K562 (cell line): ENCODE data around the gene KLRK1. TPM values are rescaled to one million over a fixed set of nuclear protein-coding genes. Genes with fewer than 3 reads are reported as not detected.

Experiments used
- BACH1 ChIP-seq: fragments of 200-800 bp; sonication (Bioruptor generic); IDR thresholded peaks from 2 replicates; pipeline ENCODE4 v1.6.1; 2016; ENCODE audit warnings: missing genetic modification characterization, missing compliant biosample characterization
- BRCA1 ChIP-seq, 2 experiments: fragments of 450-650 bp in 1 of 2; sonication (generic) in 1 of 2; formaldehyde crosslinking in 1 of 2; IDR thresholded peaks; 2 replicates each; pipeline versions ENCODE4 v1.5.0 to v1.6.1; 2017 to 2020; ENCODE audit warnings: mild to moderate bottlenecking in 1 of 2, missing genetic modification reagents in 1 of 2
- MCM3 ChIP-seq: fragments of 450-650 bp; IDR thresholded peaks from 2 replicates; pipeline ENCODE4 v1.6.1; 2016
- ZNF77 ChIP-seq: fragments of 250-450 bp; sonication (Bioruptor Pico); IDR thresholded peaks from 2 replicates; pipeline ENCODE4 v1.5.0; 2020
- polyA plus RNA-seq, 8 experiments: library from polyadenylated mRNA; depleted of rRNA in 4 of 8; stranded (reverse) in 5 of 8; unstranded in 3 of 8; fragments of >200 nt; fragmentation: Nextera tagmentation in 2 of 8; fragmentation: Illumina TruSeq in 1 of 8; extraction: Ambion mirVana in 2 of 8; extraction: Trizol in 1 of 8; gene quantifications; 2 replicates each; pipeline versions ENCODE4 v1.2.1 to v1.2.3, GENCODE V29; 2011 to 2014; ENCODE audit warnings: inconsistent platforms in 1 of 8, missing spikeins in 1 of 8
- total RNA-seq, 7 experiments: library from RNA; depleted of rRNA in 6 of 7; stranded (reverse); fragments of >200 nt in 6 of 7; fragmentation: Illumina TruSeq in 2 of 7; extraction: Trizol in 2 of 7; gene quantifications; 2 replicates each; pipeline versions ENCODE4 v1.2.1 to v1.2.3, GENCODE V29; 2011 to 2021; ENCODE audit warnings: low replicate concordance in 1 of 7
- TF ChIP-seq, protein P1 (sequence below): sonication (generic); formaldehyde crosslinking; IDR thresholded peaks from 2 replicates; pipeline ENCODE4 v1.8.0; 2023; ENCODE audit warnings: missing genetic modification reagents, mild to moderate bottlenecking, borderline replicate concordance
- TF ChIP-seq, protein P2 (sequence below): fragments of 450-650 bp; IDR thresholded peaks from 2 replicates; pipeline ENCODE4 v1.6.1; 2018; ENCODE audit not compliant: partially characterized antibody
- TF ChIP-seq, protein P3 (sequence below), 2 experiments: fragments of 450-650 bp in 1 of 2; sonication (generic) in 1 of 2; formaldehyde crosslinking in 1 of 2; IDR thresholded peaks; 2 replicates each; pipeline versions ENCODE4 v1.7.1 to v1.9.0; 2016 to 2022; ENCODE audit warnings: inconsistent platforms in 1 of 2, mild to moderate bottlenecking in 1 of 2, missing genetic modification reagents in 1 of 2

Gene KLRK1
- total and polyA plus RNA-seq, 9 of the 15 experiments (the other 6 are each of a cell fraction or from before 2014, with no cell fraction given) = 0.03 to 0.09 (median 0.06) TPM; not detected in 3

DNA sequence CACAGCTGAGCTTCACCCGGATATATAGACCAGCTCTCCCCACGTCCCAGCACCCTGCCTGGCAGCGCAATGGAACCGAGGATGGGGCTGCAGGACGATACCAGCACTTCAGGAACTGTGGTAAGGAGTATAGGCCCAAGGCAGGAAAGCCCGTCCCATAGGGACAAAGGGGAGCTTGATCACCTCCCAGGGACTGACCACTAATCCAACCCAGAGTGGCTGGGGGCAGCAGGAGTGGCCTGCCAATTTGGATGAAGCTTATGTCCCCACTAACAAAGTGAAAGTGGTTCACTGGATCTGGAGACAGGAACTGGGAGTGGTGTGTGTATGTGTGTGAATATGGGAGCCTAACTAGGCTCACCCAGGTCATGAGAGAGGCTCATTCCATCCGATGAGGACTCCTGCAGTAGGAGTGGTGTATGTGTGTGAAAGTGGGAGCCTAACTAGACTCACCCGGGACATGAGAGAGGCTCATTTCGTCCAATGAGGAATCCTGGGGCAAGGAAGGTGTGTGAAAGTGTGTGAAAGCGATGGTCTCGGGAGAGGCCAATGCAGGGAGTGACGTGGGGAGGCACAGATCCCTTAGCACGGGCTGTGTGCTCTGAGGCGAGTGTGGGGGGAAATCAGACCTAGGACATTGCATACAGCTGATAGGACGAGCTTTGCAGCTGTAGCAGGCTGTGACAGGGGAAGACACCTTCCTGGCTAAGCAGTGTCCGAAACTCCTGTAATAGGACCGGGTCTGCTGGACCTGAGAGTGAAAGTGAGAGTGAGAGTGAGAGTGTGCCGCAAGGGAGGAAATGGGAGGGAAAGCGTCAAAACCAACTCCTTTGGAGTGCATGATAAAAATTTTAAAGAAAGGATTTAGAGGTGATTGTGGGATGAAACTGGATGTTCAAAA is 25.7 kb downstream of the KLRK1 start (continued):
- TF ChIP-seq, protein P1, sequence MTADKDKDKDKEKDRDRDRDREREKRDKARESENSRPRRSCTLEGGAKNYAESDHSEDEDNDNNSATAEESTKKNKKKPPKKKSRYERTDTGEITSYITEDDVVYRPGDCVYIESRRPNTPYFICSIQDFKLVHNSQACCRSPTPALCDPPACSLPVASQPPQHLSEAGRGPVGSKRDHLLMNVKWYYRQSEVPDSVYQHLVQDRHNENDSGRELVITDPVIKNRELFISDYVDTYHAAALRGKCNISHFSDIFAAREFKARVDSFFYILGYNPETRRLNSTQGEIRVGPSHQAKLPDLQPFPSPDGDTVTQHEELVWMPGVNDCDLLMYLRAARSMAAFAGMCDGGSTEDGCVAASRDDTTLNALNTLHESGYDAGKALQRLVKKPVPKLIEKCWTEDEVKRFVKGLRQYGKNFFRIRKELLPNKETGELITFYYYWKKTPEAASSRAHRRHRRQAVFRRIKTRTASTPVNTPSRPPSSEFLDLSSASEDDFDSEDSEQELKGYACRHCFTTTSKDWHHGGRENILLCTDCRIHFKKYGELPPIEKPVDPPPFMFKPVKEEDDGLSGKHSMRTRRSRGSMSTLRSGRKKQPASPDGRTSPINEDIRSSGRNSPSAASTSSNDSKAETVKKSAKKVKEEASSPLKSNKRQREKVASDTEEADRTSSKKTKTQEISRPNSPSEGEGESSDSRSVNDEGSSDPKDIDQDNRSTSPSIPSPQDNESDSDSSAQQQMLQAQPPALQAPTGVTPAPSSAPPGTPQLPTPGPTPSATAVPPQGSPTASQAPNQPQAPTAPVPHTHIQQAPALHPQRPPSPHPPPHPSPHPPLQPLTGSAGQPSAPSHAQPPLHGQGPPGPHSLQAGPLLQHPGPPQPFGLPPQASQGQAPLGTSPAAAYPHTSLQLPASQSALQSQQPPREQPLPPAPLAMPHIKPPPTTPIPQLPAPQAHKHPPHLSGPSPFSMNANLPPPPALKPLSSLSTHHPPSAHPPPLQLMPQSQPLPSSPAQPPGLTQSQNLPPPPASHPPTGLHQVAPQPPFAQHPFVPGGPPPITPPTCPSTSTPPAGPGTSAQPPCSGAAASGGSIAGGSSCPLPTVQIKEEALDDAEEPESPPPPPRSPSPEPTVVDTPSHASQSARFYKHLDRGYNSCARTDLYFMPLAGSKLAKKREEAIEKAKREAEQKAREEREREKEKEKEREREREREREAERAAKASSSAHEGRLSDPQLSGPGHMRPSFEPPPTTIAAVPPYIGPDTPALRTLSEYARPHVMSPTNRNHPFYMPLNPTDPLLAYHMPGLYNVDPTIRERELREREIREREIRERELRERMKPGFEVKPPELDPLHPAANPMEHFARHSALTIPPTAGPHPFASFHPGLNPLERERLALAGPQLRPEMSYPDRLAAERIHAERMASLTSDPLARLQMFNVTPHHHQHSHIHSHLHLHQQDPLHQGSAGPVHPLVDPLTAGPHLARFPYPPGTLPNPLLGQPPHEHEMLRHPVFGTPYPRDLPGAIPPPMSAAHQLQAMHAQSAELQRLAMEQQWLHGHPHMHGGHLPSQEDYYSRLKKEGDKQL (CRISPR knock-in tag) = no peak
- TF ChIP-seq ZNF77 (CRISPR knock-in tag) (no peak), BRCA1 (IDR thresholded peaks at IDR 0.05) (no peak), BRCA1 (CRISPR knock-in tag; IDR thresholded peaks at IDR 0.05) (no peak), BACH1 (tag) (no peak), MCM3 (no peak)
- TF ChIP-seq, protein P2, sequence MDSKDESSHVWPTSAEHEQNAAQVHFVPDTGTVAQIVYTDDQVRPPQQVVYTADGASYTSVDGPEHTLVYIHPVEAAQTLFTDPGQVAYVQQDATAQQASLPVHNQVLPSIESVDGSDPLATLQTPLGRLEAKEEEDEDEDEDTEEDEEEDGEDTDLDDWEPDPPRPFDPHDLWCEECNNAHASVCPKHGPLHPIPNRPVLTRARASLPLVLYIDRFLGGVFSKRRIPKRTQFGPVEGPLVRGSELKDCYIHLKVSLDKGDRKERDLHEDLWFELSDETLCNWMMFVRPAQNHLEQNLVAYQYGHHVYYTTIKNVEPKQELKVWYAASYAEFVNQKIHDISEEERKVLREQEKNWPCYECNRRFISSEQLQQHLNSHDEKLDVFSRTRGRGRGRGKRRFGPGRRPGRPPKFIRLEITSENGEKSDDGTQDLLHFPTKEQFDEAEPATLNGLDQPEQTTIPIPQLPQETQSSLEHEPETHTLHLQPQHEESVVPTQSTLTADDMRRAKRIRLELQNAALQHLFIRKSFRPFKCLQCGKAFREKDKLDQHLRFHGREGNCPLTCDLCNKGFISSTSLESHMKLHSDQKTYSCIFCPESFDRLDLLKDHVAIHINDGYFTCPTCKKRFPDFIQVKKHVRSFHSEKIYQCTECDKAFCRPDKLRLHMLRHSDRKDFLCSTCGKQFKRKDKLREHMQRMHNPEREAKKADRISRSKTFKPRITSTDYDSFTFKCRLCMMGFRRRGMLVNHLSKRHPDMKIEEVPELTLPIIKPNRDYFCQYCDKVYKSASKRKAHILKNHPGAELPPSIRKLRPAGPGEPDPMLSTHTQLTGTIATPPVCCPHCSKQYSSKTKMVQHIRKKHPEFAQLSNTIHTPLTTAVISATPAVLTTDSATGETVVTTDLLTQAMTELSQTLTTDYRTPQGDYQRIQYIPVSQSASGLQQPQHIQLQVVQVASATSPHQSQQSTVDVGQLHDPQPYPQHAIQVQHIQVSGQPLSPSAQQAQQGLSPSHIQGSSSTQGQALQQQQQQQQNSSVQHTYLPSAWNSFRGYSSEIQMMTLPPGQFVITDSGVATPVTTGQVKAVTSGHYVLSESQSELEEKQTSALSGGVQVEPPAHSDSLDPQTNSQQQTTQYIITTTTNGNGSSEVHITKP = peak; percentile 87
- TF ChIP-seq, protein P3, sequence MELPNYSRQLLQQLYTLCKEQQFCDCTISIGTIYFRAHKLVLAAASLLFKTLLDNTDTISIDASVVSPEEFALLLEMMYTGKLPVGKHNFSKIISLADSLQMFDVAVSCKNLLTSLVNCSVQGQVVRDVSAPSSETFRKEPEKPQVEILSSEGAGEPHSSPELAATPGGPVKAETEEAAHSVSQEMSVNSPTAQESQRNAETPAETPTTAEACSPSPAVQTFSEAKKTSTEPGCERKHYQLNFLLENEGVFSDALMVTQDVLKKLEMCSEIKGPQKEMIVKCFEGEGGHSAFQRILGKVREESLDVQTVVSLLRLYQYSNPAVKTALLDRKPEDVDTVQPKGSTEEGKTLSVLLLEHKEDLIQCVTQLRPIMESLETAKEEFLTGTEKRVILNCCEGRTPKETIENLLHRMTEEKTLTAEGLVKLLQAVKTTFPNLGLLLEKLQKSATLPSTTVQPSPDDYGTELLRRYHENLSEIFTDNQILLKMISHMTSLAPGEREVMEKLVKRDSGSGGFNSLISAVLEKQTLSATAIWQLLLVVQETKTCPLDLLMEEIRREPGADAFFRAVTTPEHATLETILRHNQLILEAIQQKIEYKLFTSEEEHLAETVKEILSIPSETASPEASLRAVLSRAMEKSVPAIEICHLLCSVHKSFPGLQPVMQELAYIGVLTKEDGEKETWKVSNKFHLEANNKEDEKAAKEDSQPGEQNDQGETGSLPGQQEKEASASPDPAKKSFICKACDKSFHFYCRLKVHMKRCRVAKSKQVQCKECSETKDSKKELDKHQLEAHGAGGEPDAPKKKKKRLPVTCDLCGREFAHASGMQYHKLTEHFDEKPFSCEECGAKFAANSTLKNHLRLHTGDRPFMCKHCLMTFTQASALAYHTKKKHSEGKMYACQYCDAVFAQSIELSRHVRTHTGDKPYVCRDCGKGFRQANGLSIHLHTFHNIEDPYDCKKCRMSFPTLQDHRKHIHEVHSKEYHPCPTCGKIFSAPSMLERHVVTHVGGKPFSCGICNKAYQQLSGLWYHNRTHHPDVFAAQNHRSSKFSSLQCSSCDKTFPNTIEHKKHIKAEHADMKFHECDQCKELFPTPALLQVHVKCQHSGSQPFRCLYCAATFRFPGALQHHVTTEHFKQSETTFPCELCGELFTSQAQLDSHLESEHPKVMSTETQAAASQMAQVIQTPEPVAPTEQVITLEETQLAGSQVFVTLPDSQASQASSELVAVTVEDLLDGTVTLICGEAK (IDR thresholded peaks at IDR 0.05) = no peak
- TF ChIP-seq, protein P3 (CRISPR knock-in tag; IDR thresholded peaks at IDR 0.05) = no peak
